RKO (cell line): ENCODE data around the gene HOMER1.
A peak's percentile ranks its signal among the peaks of the same experiment; 100 is the strongest.
"Not testable (repeated sequence)": the region's sequence is repeated elsewhere in the genome, so short reads cannot be mapped to it uniquely, and the experiment has no call there.

Source experiments
- DNase-seq: peaks from one replicate; pipeline ENCODE4 v3.0.0-alpha.2; 2016; ENCODE audit warnings: low spot score

The HOMER1 gene

DNA sequence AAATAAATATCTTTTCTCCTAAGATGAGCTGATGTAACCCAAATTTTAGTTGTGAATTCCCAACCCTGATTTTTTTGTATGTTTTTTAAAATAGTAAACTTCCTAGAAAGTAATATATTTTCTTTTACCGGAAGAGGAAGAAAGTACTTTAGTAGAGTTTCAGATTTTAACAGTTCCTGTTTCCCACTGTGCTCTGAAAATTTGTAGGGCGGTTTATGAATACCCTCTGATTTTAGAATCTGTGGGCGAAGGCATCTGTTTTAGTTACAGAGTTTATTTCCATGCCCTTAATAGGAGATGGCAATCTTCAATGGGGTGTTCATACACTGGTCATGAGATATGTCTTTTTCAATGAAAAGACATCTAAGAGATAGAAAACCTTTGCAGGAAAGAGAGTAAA, 3.7 kb upstream of the HOMER1 start:
- DNase-seq = no peak

DNA sequence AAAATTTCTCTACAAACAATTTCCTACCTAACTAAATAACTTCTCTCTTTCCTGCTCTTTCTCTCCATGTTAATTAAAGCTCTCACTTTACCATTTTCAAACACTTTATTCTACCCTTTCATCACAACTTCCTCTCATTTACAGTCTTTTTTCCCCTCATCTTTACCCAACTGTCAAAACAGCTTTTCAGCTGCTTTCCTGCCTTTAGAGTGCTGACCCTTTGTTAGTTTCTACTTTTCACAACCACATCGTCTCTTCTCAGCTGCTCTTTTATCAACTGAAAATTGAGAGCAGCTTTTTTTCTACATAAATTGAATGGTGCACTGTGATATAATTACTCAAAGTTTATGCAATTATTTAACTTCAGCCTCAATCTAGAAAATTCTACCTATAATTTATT, 3.1 kb upstream of the HOMER1 start:
- no peak for DNase-seq

DNA sequence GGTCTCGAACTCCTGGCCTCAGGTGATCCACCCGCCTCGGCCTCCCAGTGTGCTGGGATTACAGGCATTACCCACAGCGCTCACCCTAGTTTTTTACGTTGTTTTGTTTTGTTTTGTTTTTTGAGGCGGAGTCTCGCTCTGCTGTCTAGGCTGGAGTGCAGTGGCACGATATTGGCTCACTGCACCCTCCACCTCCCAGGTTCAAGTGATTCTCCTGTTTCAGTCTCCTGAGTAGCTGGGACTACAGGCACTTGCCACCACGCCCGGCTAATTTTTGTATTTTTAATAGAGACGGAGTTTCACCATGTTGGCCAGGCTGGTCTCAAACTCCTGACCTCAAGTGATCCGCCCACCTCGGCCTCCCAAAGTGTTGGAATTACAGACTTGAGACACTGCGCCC, 2.4 kb upstream of the HOMER1 start:
- not testable (repeated sequence) for DNase-seq

DNA sequence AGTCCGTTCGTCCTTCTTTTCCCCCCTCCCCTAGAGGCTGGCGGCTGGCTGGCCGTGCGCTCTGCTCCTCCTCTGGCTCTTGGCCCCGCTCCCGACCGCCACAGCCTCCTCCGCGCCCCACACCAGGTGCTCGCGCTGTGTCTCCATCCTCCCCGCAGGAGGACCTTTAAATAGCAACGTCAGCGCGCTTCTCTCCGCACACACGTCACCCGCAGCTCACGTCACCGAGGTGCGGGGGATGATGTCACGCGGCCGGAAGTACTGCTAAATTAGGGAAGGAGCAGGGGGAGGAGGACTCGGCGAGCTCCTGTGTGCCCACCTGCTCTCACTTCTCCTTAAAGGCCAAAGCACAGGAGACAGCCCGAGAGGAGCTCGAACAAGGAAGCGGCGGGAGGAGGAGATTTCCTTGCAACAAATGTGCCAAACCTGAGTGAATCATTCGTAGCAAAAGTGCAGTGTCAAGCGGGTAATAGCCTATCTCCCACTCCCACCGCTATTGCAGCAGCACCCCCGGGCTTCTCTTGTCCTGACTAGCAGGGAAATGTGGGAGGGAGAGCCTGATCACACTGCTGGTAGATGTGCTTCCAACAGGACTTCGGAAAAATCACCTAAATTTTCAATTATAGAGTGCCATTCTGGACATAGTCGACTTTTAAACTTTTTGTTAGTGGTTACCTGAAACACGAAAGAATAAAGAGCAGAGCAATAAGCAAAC, 614 bp upstream of the HOMER1 start:
- DNase-seq = peak; percentile 95

DNA sequence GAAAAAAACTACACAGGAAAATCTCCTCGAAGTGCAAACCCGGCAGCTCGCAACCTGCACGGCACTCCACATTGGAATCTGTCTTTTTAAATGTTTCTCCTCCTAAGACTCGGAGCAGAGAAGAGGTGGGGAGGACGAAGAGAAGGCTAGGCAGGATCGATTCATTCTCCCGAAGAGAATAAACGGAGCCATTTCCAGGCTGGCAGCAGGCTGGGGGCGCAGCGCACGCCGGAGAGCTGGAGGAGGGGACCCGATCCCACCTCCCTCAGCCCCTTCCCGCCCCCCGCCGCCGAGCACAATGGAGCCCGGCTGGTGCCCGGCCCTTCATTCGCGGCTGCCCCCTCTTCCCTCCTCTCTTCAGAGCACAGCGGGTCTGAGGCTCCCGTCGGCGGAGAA, 628 bp downstream of the HOMER1 start:
- no peak for DNase-seq

DNA sequence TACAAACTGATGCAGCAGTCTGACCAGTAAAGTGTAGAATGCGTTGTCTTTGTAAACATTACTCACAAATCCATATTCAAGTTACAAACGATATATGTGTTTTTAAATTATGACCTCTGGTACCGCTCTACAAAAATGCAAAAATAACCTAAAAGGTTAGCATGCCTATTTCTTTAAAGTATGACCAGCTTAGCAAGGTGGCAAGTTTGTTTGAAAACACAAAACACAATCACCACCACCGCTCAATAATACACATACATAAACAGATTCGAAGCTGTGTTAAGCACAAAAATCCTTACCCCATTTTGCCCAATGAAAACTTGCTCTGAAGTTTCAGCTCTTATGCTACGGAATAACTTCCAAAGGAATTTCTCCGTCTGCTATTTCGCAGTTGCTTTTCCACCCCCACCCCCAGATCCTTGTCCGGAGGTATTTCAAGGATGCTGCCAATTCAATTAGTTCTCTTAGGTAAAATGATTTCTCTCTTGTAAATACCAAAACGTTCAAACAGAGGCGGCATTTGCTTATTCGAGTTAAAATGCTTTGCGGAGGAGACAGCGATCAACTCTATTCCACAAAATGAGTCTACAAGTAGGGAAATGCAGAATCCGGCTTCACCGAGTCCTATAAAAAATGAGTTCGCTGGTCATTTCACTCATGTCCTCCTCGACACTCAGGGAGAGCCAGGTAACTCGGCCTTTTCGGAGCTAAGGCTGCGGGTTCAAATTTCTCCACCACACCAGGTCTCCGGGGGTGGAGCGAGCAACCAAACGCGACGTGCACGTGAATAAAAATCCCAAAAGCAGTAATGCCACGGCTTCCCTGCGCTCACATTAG, 1.2 kb downstream of the HOMER1 start:
- DNase-seq = peak; percentile 46

DNA sequence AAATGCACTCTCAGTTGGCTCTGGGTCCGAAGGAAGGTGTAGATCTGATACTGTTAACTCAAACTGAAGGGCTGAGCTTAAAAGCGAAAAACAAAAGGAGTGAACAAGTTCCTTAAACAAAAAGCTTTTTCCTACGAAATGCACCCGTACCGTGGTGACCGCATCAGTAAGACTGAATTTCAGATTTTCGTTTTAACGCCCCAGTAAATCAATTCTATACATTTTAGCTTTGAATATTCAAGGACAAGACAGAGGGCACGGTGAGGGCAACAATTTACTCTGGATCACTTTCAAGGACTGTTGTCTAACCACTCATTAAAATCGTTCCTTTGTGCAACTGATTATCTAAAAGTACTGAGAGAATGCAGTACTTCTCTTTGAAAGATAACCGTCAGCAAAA, 1.9 kb downstream of the HOMER1 start:
- no peak for DNase-seq

DNA sequence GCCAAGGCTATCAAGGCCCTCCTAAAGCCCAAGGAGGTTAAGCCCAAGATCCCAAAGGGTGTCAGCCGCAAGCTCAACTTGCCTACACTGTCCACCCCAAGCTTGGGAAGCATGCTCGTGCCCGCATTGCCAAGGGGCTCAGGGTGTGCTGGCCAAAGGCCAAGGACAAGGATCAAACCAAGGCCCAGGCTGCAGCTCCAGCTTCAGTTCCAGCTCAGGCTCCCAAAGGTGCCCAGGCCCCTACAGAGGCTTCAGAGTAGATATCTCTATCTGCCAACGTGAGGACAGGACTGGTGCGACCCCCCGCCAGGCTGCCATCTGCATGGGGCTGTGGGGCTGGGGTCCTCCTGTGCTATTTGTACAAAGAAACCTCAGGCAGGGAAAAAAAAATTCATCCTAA, 3.3 kb downstream of the HOMER1 start:
- DNase-seq = no peak

DNA sequence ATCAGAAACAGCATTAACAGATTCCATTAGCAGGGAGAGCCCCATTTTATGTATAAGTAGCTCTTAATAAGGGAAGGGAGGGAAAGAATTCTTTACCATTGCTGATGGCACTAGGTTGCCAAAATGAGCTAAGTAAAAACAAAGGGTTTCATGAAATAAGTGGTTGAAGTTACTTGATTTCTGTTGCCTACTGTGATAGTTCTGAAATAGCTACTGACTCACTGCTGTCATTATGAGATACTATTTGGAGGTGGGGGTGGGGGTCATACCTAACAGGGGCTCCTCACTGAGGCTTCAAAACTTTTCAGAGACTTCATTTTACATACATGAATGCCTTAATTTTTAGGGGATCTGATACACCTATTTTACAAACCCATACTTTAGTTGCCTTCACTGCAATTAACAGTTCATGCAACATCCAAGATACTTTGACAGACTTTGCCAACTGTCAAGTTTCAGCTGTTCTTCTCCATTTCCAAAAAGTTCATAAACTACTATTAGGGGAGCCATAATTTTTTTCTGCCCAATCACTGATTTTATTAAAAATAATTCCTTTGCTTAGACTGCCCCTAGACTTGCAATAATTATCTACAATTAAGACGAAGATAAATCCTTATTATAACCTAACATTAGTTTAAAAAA, 4.6 kb downstream of the HOMER1 start:
- DNase-seq = no peak

DNA sequence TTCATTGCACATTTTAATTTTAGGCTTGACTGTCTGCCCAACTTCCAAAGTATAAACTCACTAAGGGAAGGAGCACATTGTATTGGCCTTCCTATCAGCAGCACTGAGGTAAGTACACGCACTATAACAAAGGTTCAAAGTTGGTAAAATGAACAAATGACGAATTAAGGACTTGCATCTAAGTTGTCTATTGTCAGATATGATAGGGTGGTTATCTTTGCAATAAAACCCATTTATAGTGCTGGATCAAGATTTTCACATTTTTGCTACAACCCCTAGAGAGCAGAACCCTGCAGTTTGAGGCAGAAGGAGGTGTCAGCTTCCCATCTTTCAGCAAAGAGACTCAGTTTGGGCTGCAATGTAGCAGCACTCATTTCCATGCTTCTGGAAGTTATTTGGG, 5.1 kb downstream of the HOMER1 start:
- DNase-seq = no peak

DNA sequence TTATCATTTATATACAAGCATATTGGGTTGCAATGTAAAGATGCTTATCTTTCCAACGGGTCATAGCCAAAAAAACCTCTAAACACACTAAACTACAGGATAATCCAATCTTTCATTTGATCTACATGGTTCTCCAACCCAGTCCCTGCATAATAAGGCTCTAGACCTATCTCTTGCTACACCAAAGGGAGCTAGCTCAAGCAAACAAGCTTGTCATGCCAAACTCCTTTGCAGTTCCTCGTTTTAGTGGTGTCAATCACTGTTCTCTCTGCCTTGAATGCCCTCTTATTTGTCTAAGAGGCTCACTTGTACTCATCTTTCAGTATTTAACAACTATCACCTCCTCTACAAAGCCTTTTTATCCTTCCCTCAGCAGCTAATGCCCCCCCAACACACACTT, 5.6 kb downstream of the HOMER1 start:
- no peak for DNase-seq

DNA sequence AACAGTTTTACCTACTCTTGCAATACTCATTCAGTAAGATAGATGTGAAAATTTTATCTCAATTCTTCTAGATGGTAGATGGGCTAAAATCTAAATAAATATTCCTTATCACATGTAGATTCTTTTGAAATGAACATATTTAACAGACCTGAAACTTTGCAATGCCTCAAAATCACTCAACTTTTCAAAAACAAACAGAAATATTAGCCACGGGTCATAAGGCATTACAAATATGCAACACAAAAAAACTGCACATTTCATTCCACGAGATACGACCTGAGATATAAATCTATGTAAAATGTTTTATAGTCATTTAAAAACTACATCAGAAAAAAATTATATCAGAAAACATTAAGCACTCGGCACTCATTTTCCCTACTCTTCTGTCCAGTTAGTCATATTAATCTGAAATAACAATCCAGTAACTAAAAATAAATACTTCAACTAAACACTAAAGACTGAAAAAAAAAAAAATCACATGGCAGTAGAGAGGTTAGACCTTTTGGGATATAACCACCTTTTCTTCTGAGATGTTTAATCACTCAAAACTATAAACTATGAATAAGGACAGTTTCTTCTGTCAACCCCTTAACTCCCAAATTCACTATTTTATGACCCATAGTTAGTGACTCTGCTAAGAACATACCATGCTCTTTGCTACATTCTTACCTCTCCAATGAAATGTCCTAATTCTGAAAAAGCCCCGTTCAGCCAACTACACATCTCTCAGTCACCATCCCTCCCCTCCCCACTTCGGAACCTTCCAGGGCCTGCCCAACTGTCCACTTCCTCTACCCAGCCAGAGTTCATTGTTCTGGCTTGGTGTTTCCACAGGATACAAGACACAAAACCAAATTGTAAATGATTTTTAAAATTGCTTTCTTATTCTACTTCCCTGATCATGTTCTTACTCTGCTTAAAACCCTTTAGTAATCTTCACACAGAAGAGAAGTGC, 6.4 kb downstream of the HOMER1 start:
- no peak for DNase-seq

DNA sequence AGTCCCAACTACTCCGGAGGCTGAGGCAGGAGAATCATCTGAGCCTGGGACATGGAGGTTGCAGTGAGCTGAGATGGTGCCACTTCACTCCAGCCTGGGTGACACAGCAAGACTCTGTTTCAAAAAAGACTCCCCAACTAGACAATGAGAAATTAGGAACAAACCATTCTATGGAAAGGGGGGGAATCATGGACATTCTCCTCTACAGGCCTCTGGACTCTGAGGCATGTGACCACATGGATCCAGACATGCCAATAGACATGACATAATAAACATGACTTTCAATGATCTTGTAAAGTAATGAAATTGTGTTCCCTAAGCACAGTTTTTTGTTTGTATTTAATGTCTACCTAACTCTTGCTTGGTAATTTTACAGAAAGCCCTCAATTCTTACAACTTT, 8.8 kb downstream of the HOMER1 start:
- DNase-seq = no peak

DNA sequence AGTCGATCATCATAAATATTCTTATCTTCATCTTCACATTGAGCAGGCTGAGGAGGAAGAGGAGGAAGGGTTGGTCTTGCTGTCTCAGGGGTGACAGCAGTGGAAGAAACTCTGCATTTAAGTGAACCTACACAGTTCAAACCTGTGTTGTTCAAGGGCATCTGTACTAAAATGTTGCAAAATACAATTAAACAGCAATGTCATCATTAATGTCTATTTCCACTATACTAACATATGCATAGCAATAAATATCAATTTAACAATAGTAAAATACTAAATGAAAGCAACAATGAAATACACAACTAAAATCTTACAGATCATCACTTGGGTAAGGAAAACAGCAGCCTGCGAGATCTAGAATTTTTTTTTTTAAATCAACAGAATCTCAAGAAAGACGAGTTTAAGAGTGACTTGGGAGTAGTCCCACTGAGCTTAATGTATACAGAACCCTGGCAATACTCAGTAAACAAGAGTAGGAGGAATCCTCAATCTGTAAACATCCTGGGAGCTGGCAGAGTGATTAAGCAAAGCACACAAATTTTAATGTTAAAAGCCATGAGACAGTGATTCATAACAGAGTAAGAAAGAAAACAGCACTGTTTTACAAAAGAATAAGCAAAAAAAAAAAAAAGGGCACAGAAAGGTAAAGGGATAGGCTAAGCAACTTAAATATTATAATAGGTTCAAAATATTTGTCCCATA, 10.0 kb downstream of the HOMER1 start:
- DNase-seq = no peak

DNA sequence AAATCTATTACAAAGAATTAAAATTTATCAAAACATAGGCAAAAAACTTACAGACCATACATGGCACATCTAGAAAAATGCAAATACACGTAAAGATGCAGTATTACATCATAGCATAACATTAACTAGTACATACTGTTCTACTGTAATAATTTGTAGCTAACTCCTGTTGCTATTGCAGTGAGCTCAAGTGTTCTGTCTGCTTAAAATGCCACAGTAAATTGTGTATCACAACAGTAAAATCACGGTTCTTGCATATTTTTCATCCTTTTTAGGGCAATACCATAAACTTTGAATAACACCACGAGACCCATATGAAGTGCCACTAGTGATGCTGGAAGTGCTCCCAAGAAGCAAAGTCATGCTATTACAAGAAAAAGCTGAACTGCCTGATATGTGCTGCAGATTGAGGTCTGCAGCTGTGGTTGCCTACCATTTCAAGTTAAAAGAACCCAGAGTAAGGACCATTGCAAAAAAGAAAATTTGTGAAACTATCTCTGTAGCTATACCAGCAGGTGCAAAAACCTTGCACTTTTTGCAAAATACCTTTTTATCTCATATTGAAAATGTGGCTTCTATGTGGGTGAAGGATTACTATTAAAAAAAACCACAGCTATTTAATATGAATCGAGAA, 14.2 kb downstream of the HOMER1 start:
- DNase-seq = no peak

DNA sequence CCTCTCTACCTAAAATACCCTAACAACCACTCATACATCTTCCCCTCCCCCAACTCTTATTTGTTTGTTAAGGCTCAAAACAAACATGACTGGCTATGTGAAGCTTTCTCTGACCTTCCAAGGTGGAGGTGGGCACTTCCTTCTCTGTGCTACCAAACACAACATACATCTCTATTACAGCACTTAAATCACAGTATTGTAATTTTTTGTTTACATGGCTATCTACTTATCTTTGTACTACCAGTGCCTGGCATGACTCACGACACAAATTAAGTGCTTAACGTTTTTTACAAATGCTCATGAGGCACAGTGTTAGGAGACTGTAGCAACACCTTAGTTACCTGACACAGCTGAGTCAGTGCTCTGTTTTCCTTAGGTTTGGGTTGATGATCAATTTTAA, 18.6 kb downstream of the HOMER1 start:
- DNase-seq = no peak

DNA sequence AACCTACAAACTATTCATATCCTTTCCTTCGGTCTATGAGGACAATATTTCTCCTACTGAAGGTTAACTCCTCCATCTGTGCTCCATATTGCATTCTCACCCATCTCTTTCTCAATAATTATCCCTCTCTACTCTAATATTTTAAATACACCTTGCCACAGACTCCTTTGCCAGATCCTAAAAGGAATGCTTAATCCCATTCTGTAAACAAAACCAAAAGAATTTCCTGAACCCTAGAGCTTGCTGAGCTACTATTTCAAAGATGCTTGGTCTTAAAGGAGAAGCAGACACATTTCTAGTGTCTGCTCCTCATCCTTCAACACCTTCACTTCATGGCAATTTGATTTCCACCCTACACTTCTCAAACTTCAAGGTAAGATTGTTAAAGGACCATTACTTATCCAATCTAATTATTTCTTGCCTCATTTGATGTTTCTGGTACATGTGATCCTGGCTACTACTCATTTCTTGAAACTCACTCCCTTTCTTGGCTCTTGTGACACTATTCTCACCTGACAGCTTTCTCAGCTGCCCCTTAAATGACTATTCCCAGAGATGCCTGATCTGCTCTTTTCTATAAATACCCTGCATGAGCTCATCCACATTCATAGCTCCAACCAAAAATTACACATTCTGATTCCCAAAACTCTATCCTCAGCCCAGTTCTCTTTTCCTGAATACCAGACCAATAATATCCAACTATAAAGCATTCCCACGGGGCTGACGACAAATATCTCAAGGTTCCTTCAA, 20.2 kb downstream of the HOMER1 start:
- no peak for DNase-seq

DNA sequence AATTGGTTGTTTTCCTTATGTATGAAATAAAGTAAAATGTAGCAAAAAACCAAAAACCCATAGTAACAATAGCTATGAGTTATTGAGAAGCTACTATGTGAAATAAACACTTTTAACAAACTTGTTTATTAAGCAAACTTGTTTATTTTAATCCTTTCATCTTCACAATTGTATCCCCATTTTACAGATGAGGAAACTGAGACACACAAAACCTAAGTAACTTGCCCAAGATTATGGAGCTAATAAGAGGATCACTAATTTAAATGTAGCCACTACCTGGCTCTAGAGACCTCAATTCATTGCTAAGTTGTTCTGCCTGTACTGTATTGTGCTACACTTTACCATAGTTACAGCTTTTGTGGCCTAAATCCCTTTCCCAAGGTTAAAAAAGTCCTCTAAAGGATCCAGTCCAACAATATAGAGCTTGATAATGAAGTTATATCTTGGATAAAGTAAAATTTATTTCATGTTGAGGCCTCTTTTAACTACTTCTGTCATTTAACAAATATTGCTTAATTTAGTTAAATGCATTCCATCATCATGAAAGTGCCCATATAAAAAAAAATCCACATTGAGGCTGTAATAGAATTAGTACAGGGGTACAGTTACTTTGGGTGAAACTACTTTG, 22.1 kb downstream of the HOMER1 start:
- no peak for DNase-seq

DNA sequence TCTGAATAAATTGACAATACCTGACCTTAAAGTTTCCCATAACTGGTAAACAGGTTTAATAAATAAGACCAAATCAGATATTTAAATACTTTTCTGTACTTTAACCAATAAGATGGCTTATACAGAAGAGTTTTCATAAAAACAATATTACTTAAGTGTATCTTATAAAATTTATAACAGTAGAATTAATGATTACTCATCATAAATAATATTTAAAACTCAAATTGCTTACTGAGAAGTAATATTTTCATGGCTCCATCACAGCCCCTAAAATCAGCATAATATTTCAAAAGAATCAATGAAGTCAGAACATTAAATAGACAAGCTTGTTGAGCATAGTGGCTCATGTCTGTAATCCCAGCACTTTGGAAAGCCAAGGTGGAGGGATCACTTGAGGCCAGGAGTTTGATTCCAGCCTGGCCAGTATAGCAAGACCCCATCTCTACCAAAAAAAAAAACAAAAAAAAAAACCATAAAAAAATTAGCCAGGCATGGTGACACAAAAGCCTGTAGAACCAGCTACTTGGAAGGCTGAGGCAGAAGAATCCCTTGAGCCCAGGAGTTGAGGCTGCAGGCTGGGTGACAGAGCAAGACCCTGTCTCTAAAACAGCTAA, 23.5 kb downstream of the HOMER1 start:
- DNase-seq = no peak
